Measurements from ENCODE around the gene PRDX6.
A peak's percentile ranks its signal among the peaks of the same experiment; 100 is the strongest.

PRDX6 gene

GRCh38 chr1:173477286-173478093 lies at the start of gene PRDX6:
Gene PRDX6 (plus strand): TSS chr1:173477335. CDS start chr1:173477398, 63 bp downstream.
- peak in 7 of 10 donors; percentile 14 to 98 (median 89) for DNase-seq
- intact Hi-C loops (cut with DNase I) = loop anchor here (2.0 to 10.0 kb wide), 4 partner anchors 240 to 1527 kb away; partner anchors contain the start of genes CENPL, DARS2 and RC3H1

- intact Hi-C loops (cut with DNase I) = loop anchor here (1.0 to 10.0 kb wide), 5 partner anchors 47 to 785 kb away; partner anchors contain the start of genes CENPL, DARS2 and KLHL20
- peak; percentile 69 to 96 (median 76) for DNase-seq
Observed at GRCh38 chr1:173429471-173430402, 47.4 kb upstream of the PRDX6 start.

GRCh38 chr1:173430677-173431303 lies 46.3 kb upstream of the PRDX6 start:
- intact Hi-C loops (cut with DNase I) = loop anchor here (1.0 to 5.0 kb wide), 2 partner anchors 282 to 394 kb away; partner anchors contain the start of genes CENPL, DARS2 and KLHL20
- no peak for DNase-seq

- DNase-seq = peak; percentile 61 to 97 (median 91)
- intact Hi-C loops (cut with DNase I) = loop anchor here (5.0 kb wide), 1 partner anchor 281 kb away; the partner anchor contains the start of gene KLHL20
Observed at GRCh38 chr1:173431304-173432045, 45.7 kb upstream of the PRDX6 start.

GRCh38 chr1:173432331-173432730 lies 44.8 kb upstream of the PRDX6 start:
- DNase-seq = no peak
- intact Hi-C loops (cut with DNase I) = loop anchor here (5.0 kb wide), 1 partner anchor 280 kb away; the partner anchor contains the start of gene KLHL20

GRCh38 chr1:173433751-173434326 lies 43.3 kb upstream of the PRDX6 start:
- intact Hi-C loops (cut with DNase I) = loop anchor here (5.0 kb wide), 1 partner anchor 278 kb away; the partner anchor contains the start of gene KLHL20
- DNase-seq = no peak

- intact Hi-C loops (cut with DNase I) = no loop called here
- no peak for DNase-seq
Observed at GRCh38 chr1:173436841-173437428, 40.2 kb upstream of the PRDX6 start.

GRCh38 chr1:173438675-173439074 lies 38.5 kb upstream of the PRDX6 start:
- no peak for DNase-seq
- intact Hi-C loops (cut with DNase I) = no loop called here

- no peak for DNase-seq
- intact Hi-C loops (cut with DNase I) = no loop called here
Observed at GRCh38 chr1:173440430-173440829, 36.7 kb upstream of the PRDX6 start.

GRCh38 chr1:173444757-173445156 lies 32.4 kb upstream of the PRDX6 start:
- intact Hi-C loops (cut with DNase I) = no loop called here
- DNase-seq = no peak

- intact Hi-C loops (cut with DNase I) = no loop called here
- DNase-seq = no peak
Observed at GRCh38 chr1:173445164-173445563, 32.0 kb upstream of the PRDX6 start.

- intact Hi-C loops (cut with DNase I) = no loop called here
- DNase-seq = no peak
Observed at GRCh38 chr1:173445656-173446055, 31.5 kb upstream of the PRDX6 start.

GRCh38 chr1:173447224-173447623 lies 29.9 kb upstream of the PRDX6 start:
- intact Hi-C loops (cut with DNase I) = no loop called here
- DNase-seq = no peak

- intact Hi-C loops (cut with DNase I) = no loop called here
- no peak for DNase-seq
Observed at GRCh38 chr1:173448945-173449344, 28.2 kb upstream of the PRDX6 start.

GRCh38 chr1:173451981-173452380 lies 25.2 kb upstream of the PRDX6 start:
- intact Hi-C loops (cut with DNase I) = no loop called here
- DNase-seq = peak in 2 of 10 donors; percentile 13 to 20

GRCh38 chr1:173453982-173454381 lies 23.2 kb upstream of the PRDX6 start:
- intact Hi-C loops (cut with DNase I) = no loop called here
- no peak for DNase-seq

GRCh38 chr1:173454966-173455524 lies 22.1 kb upstream of the PRDX6 start:
- intact Hi-C loops (cut with DNase I) = no loop called here
- DNase-seq = no peak

GRCh38 chr1:173459885-173460284 lies 17.2 kb upstream of the PRDX6 start:
- intact Hi-C loops (cut with DNase I) = no loop called here
- no peak for DNase-seq
